ENCODE results near the gene NXPH3.

DNA sequence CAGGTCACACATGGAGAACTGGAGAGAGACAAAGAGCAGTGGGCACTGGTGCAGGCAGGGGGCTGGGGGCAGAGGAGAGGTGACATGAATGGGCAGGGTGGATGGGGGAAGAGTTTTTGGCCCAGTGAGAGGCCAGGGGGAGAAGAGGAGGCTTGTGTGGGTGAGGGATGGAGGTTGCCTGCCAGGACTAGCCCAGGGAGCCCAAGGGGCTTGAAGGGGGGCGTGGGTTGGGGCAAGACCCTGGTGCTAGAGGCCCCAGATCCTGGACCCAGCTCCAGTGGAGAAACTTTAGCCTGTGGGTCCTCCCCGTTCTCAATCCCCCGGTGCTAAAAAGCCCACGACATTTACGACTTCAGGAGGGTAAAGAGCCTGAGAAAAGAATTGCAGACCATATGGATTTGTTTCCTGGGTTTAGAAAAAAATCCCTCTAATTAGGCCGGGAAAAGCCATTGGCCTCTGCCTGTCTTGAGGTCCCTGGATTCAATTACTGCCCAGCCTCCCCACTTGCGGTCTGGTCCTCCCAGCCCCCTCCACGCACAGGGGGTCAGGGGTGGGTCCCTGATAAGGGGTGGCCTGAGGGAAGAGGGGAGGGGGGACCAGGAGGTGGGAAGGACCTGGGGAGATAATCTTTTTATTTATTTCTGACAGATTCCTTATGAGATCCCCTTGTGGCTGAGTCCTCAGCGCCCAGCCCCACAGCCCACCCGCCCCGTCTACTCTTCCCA, 47.6 kb upstream of the NXPH3 start:
- TF ChIP-seq, protein P1, sequence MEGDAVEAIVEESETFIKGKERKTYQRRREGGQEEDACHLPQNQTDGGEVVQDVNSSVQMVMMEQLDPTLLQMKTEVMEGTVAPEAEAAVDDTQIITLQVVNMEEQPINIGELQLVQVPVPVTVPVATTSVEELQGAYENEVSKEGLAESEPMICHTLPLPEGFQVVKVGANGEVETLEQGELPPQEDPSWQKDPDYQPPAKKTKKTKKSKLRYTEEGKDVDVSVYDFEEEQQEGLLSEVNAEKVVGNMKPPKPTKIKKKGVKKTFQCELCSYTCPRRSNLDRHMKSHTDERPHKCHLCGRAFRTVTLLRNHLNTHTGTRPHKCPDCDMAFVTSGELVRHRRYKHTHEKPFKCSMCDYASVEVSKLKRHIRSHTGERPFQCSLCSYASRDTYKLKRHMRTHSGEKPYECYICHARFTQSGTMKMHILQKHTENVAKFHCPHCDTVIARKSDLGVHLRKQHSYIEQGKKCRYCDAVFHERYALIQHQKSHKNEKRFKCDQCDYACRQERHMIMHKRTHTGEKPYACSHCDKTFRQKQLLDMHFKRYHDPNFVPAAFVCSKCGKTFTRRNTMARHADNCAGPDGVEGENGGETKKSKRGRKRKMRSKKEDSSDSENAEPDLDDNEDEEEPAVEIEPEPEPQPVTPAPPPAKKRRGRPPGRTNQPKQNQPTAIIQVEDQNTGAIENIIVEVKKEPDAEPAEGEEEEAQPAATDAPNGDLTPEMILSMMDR (IDR thresholded peaks at IDR 0.05) = no peak
- TF ChIP-seq POLR2A (IDR thresholded peaks at IDR 0.05) (no peak), POLR2AphosphoS5 (IDR thresholded peaks at IDR 0.05) (no peak)
